SIG-M5 treated with dmso at 0.1 percent for 504 hours (cell line): ENCODE results near the gene SHROOM3.

Source experiments
- DNase-seq: peaks from one replicate; lab custom pipeline; 2025; ENCODE audit not compliant: unreplicated experiment; lab: John Stamatoyannopoulos, UW

SHROOM3 gene

GRCh38 chr4:76762137-76763130 lies 327.4 kb downstream of the SHROOM3 start:
- DNase-seq: no peak

DNA sequence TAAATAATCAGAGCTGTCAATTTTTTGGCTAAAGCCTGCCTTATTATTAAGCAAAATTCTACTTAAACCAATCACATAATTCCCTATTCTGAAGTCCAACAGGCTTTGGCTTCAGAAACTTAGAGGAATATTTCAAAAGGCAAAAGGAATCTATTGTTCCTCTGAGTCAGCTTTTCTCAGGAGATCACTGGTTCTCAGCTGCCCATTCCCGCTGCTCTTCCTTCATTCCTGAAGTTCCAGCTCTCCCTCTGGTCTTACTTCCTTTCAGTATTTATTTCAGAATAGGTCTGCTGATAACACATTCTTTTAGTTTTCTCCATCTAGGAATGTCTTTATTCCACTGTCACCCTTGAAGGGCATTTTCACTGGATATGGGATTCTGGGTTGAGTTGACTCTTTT lies 329.2 kb downstream of the SHROOM3 start:
- no peak for DNase-seq

DNA sequence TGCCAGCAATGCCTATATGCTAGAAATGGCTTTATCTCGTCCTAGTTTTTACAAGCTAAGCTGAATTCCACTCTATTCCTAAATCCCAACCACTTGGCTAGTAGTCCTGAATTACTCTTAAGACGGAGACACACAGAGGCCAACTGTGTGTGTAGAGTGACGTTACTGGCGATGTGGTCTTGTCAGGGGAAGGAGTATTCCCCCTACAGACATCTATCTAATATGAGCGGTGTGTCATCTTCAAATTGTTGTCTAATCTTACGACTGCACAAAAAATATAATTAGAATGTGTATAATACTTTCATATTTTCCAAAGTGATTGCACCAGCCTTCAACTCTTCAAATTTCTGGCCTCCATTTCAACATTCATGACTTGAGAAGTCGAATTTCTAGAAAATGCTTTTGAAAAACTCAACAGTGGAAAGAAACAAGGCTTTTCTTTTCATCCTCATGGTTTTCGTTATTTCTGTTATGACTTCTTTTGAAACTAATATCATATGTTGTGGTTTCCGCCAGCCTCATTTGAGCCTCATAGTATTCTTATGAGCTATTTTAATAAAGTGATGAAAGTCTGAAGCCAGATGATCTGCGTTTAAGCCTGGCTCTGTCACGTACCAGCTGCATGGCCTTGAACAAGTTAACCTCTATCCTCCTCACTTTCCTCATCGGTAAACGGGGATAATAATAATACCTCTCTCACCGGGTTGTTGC lies 330.6 kb downstream of the SHROOM3 start:
- no peak for DNase-seq

GRCh38 chr4:76767983-76768382 lies 333.0 kb downstream of the SHROOM3 start:
- peak; percentile 8 for DNase-seq

DNA sequence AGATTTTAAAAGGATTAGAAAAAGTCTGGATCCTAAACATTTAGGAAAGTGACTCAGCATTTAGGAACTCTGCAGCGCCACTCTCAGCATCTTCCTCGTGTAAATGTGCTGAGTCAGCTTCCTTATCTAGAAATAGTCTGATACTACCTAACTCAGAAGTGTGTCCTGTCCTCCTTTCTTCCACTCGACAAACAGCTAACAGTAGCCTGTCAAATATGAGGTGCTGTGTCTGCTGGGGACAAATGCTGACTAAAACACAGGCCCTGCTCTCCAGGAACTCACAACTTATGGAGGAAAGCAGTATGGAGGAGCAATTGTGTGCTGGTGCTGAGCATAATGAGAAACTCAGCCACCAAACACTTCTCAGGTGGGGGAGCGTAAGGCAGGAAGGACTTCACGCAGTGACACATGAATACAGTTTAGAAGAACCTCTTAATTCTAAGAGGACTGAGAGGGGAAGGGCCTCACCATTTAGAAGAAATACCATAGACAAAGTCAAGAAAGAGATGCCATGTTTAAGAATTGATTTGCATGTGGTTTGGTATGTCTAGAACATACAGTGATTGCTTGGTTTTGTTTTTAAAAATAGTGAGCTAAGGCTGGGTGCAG lies 337.6 kb downstream of the SHROOM3 start:
- DNase-seq: no peak

GRCh38 chr4:76773766-76774165 lies 338.7 kb downstream of the SHROOM3 start:
- no peak for DNase-seq

GRCh38 chr4:76779740-76780459 lies 344.9 kb downstream of the SHROOM3 start:
- DNase-seq: no peak

GRCh38 chr4:76780781-76781697 lies 346.0 kb downstream of the SHROOM3 start:
- no peak for DNase-seq

DNA sequence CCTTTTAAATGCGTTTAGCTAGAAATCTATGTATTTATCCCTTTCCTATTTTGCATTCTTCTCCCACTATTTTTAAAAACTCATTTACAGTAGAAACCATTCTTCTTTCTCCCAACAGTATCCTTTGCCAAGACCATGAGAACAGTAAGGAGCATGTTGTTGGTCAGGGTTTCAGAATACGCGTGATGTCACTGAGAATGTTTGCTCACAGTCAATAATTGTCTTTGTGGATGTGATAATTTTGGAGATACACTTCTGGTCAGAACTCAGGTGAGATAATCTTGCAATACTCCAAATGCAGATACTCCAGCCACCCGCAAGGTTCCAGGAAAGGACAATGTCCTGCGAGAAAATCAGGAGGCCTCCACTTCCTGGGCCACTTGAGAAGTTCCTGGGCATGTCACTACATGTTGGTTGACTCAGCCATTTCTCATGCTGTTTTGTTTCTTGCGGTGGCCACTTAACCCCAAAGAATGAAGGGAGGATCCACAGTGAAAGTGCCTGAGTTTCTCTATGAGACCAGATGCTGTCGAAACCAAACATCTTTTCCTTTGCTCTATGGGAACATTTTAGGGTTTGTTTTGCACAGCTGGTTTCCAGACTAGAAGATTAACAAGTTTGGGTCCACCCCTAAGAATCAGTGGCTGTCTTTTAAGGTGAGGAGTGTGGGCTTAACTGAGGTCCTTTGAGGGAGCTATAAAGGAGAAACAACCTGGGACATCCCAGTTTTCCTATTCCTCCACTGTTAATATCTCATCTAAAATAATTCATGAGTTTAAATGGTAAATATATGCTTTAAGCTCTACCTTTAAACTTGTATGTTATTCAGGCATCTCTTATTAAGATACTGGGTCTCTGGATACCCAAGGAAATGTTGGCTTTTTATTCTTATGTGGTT lies 346.9 kb downstream of the SHROOM3 start:
- DNase-seq: peak; percentile 35

GRCh38 chr4:76782837-76783236 lies 347.8 kb downstream of the SHROOM3 start:
- DNase-seq: no peak

DNA sequence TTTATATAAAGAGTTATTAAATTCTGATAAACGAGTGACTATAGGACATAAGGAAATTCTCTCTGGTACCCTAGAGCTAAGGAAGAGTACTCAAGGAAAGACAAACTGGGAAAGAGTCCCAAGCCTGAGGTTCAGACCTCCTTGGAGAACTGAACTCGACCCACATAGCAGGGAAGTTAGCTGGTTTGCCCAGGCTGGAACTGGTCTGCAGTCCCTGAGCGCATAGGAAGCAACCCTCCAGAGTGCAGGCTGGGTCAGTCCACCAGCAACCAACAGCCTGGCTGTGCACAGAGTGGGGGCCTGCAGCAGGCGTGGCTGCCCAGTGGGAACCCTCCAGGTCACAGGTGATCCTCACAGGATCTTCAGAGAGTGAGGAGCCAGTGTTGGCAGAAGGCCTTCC lies 348.8 kb downstream of the SHROOM3 start:
- DNase-seq: no peak

GRCh38 chr4:76784237-76784636 lies 349.2 kb downstream of the SHROOM3 start:
- DNase-seq: no peak

DNA sequence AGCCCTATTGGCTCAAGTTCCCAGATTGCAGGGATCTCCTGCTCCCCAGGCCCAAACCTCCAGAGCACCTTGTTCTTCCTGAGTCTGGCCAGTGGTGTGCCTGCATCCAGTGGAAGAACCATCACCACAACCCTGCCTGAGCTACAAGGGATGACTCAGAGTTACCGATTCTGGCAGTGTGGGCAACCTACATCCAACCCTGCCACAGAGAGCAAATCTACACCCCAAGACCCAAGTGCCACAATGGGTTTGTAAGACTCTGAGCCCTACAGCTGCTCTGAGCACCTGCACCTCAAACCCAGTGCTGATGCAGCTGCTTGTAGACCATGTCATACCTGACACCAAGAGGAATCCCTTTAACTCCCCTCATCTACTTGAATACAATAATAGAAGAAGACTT lies 352.9 kb downstream of the SHROOM3 start:
- DNase-seq: no peak

- no peak for DNase-seq
Observed at GRCh38 chr4:76790377-76790776, 355.3 kb downstream of the SHROOM3 start.

DNA sequence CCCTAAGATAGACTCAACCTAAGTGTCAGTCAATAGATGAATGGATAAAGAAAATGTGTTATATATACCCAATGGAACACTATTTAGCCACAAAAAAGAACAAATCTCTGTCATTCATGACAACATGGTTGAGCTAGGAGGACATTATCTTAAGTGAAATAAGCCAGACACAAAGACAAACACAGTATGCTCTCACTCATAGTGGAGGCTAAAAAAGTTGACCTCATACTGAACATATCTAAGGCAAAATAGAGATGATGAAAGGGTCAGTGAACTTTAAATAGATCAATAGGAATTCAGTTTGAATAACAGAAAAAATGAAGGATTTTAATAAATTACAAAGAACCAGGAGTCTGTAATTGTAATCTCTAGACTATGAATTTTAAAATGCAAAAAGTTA lies 356.4 kb downstream of the SHROOM3 start:
- no peak for DNase-seq

DNA sequence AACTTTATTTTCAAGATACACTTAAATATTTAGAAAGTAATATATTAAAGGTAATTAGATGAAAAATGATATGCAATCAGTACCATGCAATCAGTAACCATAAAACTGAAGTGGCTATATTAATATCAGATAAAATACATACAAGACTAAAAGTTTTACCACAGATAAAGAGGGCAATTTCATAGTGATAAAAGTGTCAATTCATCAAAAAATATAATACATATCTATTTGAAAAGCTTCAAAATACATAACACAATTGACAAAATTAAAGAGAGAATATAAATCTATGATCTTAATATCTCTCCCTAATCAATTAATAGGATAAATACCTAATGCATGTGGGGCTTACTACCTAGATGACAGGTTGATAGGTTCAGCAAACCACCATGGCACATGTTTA lies 357.4 kb downstream of the SHROOM3 start:
- no peak for DNase-seq

DNA sequence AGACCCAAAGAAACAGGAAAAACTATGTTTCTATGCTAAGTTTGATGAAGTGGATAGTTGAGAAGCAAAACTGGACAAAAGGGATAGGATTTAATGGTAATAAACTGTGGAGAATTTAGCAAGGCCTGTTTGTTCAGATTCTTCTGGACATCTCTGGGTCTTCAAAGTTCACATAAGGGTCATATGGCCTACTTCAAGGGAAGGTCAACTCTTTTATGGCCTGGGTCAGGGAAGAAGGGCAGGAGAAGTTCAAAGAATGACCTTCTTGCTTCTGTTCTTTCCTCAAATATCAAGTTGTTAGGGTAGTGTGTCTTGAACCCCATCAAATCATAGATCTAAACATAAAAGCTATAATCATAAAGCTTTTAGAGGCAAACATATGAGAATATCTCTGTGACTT lies 360.2 kb downstream of the SHROOM3 start:
- no peak for DNase-seq

GRCh38 chr4:76799140-76799539 lies 364.1 kb downstream of the SHROOM3 start:
- no peak for DNase-seq

DNA sequence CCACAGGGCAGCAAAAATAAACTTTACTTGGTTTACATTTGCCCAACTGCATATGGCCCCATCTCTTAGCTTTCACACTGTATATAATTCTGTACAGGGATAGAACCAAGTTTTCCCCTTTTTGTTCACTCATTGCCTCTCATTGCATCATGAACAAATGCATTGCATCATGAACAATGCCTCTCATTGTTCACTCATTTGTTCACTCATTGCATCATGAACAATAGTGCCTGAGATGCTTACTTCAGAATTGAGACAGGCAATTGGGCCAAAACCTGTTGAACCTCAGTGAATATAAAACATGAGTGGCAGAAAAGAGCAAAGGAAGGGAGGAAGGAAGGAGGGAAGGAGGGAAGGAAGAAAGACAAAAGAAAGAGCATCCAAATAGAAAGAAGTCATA lies 364.7 kb downstream of the SHROOM3 start:
- DNase-seq: no peak
